HG03139 (cell line): ENCODE data around the gene CTNNBL1.

Experiments used
- ATAC-seq: cut with Tn5 transposase; IDR thresholded peaks from one replicate; pipeline ENCODE4 v1.9.1; 2021; ENCODE audit not compliant: unreplicated experiment

CTNNBL1 gene

DNA sequence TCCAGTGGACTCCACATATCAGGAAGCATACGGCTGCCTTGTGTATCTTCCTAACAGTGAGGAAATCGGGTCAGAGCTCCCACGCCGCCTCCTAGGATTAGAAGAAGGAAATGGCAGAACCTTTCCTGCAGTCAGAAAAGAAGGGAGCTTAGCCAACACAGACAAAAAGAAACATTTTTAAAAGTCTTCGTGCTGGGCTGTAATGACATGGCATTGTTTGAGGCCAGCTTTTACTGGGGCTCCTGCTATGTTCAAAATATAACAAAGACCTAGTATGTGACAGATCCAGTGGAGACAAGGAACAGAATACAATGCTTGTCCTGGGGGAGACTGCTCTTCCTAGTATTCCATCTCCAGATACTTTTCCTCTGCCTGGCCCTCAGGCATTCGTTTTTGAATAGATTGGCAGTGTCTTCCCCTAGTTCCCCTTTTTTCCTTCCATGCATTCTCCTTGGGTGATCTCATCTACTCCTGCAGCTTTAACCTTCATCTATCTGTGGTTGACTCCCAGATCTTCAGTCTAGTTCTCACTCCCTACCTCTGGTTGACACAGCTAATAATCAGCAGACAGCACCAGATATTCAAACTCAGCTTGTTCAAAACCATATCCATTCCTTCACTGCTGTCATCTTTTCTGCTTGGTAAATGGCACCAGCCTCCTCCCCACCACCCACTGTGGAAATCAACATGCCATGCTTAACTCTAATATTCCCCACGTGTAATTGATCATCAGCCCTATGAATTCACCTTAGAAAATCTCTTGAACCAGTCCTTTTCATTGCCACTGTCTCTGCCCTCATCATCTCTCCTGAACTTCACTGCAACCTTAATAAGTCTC lies 114.6 kb downstream of the CTNNBL1 start:
- no peak for ATAC-seq

DNA sequence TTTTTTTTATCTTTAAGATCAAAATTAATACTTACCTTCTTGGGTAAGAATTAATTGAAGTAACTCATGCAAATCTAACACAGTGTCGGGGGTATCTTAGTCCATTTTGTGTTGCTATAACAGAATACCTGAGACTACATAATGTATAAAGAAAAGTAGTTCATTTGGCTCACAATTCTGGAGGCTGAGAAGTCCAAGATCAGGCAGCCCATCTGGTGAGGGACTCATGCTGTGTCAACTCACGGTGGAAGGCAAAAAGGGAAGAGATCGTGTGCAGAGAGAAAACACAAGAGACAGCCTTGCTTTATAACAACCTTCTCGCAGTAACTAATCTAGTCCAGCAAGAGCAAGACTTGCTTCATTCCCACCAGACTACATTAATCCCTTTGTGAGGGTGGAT lies 116.2 kb downstream of the CTNNBL1 start:
- no peak for ATAC-seq

DNA sequence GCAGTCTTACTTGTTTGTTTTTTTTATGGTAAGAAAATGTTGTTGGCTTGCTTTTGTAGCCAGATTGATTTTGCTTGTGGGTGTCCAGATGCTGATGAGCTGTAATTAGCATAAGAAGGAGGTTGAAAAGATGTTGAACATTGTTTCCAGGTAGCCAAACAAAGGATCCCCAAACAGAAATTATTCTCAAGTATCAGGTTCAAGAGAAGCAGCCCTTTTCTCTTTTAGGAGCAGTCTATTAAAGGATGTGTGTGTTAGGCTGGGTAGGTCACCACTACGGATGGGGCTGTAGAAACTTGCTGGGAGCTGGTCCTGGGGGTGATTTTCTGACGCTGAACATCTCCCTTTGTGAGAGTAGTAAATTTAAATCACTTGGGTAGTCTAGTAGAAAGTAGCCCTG lies 122.2 kb downstream of the CTNNBL1 start:
- ATAC-seq: no peak

DNA sequence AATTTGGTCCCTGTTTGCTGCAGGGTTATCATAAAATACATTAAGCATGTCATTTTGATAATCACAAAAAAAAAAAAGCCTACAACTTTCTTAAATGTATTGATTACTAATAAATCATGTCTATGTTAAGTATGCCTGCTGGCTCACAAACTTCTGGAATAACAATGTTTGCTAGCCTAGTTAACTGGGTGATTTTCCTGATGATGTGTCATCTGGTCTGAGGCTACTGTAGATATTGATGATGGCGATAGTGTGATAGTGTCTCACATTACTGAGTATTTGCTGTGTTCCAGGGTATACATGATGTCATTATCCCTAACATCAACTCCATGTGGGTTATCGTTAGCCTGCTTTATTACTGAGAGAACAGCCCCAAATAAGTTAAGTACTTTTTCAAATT lies 122.9 kb downstream of the CTNNBL1 start:
- no peak for ATAC-seq

DNA sequence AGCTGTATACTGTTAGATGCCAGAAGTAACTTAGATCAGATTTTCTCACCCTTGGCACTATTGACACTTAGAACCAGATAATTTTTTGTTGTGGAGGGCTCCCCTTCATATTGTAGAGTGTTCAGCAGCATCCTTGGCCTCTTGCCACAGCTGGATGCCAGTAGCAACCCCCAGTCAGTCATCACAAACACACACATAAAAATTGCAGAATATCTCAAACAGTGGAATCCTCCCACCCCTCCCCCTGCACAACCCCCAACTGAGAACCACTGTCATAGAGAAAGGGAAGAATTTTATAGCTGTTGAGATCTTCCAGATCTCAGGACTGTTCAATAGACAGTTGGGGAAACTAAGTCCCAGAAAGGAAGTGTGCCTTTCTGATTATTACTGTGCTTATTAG lies 127.9 kb downstream of the CTNNBL1 start:
- ATAC-seq: no peak

DNA sequence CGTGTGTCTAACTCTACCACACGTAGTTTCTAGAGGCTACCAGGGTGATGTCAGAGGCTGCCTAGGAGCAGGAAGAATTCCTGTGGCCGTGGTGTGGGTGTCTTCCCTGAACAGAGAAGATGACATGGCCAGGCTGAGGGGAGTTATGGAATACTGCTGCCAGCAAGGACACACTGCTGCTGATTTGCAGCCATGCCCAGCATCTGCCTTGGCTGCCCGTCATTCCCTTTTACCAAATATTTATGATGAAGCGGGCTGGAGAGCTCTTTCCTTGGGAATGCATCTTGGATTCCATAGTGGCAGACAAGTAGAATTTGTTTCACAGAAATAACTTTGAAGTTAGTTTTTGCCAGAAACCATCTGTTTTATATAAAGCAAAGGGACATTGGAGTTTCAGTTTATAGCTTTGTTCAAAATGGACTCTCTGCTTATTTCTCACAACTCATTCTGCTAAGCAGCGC lies 128.3 kb downstream of the CTNNBL1 start:
- ATAC-seq: no peak

DNA sequence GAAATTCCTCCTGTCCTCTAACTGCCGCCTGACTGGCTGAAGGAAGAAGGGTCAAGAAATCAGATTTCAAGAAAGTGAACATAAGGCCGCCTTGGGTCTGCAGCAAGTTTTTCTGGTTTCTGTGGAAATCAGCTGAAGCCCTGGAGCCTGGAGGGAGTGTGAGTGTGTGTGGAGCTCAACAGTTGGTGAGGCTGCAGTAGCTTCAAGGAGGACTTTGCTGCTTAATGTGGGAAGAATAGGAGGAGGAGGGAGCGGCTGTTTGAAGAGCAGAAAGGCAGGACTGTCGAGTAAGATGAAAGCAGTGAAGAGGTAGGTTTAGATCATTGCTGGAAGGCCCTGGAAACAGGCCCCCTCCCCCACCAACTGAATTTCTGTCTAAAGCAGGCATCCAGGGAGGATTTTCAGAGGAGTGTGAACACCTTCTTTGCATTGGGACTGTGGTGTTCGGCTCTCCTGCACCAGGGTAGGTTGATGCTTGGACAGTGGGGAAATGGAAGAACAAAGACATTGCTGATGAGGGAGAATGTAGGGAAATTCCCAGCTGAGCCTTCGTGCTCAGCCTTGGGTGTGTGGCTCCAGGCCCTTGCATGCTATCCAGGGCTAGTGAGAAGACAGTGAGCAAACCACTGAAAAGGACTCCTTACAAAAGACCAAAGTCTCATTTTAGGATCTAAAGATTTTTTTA lies 129.6 kb downstream of the CTNNBL1 start:
- ATAC-seq: no peak

DNA sequence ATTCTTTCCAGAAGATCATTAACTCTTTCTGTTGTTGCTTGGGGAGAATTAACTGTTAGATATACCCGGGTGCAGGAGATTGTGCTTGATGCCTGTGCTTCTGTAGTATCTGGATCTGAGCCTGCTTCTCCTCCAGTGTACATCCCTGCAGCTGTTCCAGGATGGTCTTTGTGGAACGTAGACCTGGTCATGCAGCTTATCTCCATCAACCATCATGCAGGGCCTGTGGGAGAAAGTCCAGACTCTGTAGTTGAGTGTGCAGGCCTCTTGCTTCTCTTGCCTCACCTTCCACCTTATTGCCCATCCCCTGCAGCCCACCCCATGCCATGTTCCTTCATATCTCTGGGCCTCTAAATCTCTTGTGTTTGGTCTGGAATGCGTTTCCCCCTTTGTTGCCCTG lies 133.8 kb downstream of the CTNNBL1 start:
- no peak for ATAC-seq

DNA sequence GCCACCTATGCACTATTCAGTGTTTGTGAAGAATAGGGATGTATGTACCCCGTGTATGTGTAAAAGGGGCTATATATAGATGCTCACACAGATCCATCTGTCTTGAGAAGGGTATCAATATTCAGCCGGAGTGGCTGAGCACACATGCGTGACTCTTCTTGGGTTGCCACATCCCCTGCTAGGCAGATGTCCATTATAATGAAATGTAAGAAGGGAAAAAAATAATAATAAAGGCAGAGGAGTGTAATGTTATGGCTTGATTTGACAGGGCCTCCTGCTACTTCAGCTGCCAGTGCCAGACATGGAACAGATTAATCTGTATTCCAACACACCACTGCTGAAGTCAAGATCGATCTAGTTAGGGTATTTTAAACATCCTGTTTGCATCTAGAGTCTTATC lies 134.9 kb downstream of the CTNNBL1 start:
- ATAC-seq: no peak

DNA sequence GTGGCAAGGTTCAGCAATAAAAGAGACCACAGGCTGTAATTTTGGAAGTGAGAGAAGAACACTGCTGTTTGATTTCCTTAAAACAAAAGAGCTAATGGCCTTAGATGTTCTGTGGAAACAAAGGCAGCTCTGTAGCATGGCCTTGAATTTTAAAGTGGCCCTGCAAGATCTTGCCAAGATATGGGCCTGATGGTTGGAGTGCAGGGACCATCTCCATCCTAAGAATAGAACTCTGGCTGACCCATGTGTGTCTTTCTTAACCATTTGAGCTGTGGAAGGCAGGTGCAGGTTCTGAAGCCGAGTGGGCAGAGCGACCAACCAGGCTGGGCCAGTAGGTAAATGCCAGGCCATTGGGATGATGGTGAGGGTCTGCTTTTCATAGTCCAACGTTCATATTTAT lies 135.3 kb downstream of the CTNNBL1 start:
- ATAC-seq: no peak

DNA sequence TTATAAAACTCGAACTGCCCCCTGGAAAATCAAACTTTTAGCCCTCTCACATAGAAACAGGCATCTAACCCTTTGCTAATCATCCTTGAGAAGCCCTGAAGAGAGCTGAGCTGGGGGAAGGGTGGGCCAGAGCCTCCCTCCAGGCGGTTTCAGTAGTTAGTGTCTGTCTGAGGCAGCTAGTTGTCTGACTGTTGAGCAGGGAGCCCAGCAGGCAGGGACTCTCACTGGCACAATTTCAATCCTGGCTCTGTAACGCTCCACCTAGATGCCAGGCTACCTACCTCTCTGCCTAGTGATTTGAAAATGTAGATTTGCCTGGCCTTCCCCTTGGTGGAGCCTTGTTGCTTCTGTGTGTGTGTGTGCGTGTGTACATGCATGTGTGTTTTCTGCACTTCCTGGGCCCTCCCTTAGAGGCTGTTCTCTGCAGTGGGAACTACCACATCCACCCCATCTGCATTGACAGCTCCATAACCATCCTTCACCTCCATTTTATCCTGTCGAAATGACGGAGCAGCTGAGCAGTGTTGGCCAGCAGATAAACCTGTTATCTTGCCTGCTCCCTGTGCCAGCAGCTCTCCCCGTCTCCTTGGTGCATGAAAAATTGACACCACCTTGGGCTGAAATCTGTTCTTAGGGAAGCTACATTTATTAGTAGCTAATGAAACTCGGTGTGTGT lies 139.5 kb downstream of the CTNNBL1 start:
- no peak for ATAC-seq

DNA sequence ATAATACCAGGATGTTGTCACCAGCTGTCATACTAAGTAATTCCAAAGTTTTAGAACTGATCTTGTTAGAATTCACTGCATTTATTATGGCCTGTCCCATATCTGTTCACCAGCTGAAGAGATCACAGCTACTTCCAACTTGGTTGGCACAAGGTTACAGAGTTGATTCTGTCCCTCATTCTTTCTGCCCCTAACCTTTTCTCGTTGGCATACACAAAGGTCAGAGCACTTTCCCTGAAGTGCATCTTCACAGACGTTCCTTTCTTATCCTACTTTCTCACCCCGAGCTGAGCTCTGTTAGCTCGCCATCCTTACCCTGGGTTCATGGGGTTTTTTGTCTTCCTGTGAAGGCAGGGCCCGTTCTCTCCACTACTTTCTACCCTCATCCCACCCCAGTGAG lies 143.1 kb downstream of the CTNNBL1 start:
- ATAC-seq: no peak

DNA sequence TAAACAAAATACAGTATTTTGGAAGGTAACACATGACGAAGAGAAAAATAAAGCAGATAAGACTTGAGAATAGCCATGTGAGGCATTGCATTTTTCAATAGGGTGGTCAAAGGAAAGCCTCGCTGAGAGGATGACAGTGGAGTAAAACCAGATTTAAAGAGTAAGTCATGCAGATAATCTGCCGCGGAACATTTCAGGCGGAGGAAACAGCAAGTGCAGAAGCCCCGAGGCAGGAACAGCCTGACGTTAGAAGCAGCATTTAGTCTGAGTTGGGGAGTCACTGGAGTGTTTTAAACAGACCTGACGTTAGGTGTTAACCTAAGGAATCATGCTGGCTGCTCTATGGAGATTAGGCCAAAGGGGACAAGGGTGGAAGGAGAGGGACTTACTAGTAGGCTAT lies 144.1 kb downstream of the CTNNBL1 start:
- ATAC-seq: no peak

DNA sequence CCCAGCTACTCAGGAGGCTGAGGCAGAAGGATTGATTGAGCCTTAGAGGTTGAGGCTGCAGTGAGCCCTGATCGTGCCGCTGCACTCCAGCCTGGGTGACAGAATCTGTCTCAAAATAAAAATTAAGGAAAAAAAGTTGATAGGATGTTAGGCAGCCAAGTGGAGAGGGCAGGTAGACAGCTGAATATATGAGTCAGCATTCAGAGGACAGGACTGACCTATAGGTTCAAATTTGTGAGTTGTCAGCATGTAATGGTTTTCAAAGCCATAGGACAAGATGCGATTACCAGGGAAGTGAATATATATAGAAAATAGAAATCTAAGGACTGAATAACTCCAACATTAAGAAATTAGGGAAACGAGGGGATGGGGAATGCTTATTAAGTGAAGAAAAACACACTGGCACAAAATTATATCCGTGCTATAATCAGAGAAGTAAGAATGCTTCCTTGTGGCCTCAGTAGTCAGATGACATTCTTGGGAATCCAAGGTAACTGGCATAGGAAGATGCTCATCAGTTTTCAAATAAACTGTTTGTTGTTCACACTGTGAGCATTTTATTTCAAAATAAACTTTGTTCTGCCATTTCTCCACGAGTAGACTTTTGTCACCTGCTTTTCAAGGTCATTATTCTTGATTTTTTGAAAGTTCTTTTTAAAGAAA lies 145.1 kb downstream of the CTNNBL1 start:
- ATAC-seq: no peak

DNA sequence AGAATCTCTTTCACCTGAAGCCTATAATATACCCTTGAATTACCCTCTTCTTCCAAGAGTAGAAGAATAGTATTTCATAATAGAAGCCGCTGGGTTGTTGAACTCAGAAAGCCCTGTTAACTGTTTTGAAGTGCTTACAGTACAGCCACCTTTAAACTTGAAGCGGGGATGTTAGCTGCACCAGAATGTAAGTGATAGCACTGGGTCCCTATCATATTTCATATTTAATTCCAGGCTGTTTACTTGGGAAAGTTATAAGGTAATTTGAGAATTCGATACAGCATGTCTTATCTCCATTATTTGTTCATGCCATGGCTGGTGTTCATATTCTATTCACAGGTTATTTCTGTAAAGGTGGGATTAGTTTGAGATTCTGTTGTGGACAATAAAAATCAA lies 145.6 kb downstream of the CTNNBL1 start:
- no peak for ATAC-seq

DNA sequence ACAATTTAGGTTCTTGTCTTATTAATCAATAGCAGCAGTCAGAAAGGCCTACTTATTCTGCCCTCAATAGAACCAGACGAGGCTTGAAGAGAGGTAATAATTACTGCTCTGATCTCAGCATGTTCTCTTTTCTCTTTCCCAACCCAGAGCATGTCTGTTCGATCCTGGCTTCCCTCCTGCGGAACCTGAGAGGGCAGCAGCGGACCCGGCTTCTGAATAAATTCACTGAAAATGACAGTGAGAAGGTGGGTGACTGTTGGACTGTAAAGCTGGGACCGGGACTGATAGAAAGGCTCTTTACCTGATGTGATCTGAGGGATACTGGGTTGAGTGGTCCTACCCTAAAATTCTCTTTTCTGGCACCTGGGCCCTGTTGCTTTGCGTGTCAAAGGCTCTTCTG lies 146.1 kb downstream of the CTNNBL1 start:
- ATAC-seq: no peak

DNA sequence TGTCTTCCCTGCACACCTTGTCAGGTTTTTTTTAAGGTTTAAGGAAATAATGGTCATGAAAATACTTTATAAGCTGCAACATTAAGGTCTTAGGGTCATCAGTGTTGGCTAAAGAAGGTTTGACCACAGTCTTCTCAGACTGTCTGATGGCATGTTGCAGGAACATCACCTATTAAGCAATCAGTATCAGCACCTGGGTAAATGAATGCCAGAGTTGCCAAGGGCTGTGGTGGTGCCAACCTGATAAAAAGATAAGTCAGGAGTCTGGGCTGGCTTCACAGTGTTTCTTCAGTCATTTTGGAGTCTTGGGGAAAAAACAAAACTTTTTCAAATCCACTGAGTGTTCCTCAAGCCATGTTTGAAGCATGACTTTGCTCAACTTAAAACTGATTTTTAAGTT lies 147.6 kb downstream of the CTNNBL1 start:
- ATAC-seq: no peak

DNA sequence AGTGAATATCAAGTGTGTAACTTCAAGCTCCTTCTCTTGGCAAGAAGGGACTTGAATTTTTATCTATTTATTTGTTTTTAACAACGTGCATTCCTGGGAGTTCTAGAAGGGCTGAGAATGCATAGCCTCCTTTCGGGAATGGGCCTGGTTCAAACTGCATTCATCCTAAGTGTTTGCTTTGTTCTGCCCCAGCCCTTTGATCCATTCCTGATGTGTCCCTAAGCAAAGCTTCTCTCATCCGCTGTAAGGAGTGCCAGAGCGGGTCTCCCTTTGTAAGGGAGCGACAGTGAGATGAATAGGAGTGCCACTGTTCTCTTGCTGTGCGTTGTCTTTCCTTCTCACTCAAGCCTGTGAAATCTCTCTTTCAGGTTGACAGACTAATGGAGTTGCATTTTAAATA lies 148.1 kb downstream of the CTNNBL1 start:
- ATAC-seq: no peak

DNA sequence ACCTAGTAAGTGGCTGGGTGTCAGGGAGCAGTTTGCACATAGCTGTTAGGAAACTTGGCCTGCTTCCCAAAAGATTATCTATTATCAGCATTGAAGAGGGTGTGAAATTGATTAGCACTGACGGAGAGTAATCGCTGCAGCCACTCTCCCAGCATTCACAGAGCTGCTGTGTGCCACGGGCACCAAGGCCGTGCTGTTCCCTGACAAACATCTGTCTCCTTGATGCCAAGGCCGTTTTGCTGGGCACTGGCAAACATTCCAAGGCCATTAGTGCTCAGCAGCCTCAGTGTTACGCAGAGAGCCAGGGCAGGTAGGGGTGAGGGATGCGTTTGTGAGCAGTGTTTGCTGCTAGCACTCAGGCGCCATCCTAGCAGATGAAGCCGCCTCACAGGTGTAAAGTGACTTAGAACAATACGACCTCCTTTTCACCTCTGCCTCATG lies 151.4 kb downstream of the CTNNBL1 start:
- no peak for ATAC-seq

DNA sequence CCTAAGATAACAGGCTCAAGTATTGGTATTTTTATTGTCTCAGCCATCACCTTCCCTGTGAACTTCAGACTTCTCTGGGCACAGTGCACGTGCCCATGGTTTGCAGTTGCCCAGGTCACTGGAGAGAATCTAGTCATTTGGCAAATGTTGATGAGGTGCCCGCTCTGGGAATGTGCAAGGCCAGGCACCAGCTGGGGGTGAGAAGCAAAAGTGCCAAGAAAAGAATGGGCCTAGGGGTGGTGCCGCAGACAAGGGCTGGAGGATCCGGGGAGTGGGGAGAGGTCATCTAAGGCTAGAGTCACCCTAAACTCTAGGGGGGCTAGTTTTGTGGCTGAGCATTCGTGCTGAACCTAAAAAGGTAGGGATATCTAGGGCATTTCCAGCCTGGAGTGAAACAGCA lies 152.0 kb downstream of the CTNNBL1 start:
- ATAC-seq: no peak

DNA sequence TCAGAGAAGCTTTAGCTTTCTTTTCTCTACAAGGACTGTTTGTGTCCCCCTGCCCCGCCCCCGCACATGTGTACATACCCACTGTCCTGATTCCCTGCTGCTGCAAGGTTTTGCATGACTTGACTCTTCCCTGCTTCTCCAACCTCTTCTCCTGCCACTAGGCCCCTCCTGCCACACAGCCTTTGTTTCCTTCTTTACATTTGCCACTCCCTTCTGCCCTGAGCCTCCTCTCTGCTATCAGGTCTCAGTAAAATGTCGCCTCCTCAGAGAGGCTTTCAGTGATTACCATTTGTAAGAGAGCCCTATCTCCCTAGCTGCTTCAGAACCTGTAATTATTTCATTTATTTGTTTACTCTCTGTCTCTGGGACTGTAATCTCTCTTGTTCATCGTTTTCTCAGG lies 152.7 kb downstream of the CTNNBL1 start:
- ATAC-seq: no peak
